GM21619 (cell line): Measurements from ENCODE around the gene EIF2B2.
A peak's percentile ranks its signal among the peaks of the same experiment; 100 is the strongest.

Source experiments
- ATAC-seq: cut with Tn5 transposase; IDR thresholded peaks from one replicate; pipeline ENCODE4 v1.9.1; 2021; ENCODE audit not compliant: unreplicated experiment

The EIF2B2 gene

DNA sequence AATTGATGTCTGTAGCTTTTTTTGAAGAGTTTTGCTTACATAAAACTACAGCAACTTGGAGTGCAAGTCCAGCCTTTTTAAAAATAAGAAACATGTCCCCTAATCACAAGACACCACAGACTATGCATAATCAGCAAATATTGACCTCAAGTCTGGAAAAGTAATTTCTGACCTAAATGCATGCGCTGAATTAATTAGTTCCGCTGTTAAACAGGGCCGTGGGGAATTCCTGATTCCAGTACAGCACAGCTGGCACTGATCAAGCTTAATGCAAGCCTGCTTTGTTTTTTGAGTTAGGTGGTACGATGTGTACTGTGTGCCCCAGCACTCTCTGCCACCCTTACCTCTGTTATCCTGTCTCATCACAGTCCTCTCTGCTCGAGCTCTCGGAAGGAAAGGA is 39.3 kb downstream of the EIF2B2 start:
- no peak for ATAC-seq

DNA sequence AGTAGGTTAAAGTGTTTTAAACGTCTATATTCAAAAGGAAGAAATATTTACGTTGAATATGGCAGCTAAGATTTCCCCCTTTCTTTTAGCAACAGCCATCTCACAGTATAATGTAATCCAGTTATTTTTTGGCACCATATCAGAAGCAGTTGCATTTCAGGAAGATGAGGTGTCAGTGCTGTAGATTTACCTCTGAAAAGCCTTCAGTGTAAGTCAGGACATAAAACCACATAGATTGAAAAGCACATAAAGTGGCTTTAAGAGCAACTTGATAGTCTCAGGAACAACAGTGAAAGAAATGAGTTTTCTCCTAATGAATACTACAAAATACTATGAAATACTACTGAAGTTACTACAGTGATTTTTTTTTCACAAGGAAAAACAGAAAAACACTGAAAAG is 41.6 kb downstream of the EIF2B2 start:
- no peak for ATAC-seq

DNA sequence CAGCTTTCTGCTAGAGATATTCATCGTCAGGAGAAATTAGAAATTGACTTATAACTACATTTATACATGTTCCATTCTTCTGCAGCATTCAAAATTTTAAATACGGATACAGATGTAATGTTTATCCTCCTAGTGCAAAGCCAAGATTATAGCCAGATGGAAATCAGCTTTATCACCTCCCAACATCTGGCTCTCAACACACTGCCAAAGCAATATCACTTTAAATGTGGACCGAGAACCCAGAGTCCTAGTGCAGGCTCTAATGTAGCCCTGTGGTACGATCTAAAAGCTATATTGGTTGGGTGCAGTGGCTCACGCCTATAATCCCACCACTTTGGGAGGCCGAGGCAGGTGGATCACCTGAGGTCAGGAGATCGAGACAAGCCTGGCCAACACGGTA is 42.0 kb downstream of the EIF2B2 start:
- no peak for ATAC-seq

DNA sequence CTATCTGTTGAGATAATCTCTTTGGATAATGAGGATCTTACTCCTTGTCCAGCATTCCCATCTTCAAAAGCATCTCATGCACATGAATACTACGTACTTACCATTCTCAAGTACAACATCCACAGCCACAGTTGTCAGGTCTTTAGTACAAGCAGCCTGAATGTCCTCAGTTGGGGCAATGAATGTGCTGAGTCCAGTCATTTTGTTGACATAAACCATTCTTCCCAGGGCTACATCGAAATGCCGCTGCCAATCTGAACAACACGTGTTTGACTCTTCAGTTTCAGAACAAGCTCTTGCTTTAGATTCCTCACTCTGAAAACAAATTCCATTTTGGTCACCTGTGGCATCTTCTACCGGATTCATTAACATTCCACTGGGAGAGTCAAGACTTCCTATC is 43.6 kb downstream of the EIF2B2 start:
- ATAC-seq: no peak

DNA sequence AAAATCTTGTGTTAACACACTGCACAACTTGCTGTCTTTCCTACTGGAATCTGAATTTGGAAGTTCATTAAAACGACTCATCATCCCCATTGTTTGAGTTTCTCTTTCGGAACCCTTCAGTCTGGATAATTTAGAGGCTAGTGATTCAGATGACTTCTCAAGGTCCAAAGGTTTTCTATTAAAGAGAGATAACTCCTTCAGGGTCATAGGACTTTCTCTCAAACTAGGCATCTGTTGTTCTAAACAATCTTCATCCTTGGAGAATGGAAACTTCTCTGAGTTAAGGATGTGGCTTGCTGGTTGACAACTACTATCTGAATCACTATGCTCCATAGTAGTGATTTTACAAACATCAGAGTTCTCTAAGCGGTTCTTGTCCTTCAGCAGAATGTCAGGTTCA is 44.2 kb downstream of the EIF2B2 start:
- no peak for ATAC-seq

DNA sequence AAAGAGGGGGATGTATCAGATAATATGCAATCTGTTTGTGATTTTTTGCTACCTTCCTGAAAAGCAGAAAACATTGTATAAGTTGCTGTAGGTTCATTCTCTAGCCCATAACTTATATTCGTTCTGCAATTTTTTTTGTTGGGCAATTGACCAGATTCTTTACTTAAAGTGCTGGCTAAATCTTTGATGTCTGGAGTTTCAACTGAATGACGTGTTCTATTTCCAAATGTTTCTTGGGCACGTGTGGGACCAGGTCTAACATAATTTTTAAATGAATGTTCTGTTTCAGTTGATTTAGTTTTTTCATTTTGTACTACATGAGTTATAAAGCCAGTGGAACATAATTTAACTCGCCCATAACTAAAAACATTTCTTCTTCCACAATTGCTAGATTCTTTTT is 44.8 kb downstream of the EIF2B2 start:
- no peak for ATAC-seq

DNA sequence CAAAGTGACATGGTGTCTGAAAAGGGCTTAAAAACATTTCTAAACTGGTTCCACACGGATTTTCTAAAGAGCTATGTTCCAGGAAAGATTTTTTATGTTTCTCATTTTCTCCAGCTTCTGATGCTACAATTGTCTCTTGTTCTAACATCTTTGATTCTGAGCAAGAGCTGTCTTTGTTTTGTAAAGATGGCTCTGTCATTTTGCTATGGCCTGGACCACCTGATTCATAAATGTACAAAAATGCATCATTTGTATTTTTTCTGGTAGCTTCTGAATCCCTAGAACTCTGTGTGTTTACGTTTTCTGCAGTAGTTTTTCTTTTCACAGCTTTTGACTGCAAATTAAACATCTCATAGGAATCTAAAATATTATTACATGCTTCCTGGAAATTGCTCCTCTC is 45.4 kb downstream of the EIF2B2 start:
- ATAC-seq: no peak

DNA sequence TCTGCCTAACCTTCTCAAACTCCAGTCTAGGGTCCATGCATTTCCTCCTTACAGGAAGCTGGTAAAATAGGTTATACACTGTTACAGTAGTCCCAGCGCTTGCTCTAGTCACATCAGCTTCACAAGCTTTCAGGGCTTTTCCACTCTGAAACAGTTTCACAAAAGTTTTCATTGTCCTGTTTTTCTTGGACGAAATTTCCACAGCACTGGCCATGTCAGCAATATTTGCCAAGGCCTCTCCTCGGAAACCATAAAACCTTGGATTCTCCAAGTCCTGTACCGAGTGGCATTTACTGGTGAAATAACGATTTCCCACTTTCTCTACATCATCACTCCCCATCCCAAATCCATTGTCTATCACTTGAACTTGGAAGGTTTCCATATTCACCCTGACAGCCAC is 46.4 kb downstream of the EIF2B2 start:
- ATAC-seq: no peak

DNA sequence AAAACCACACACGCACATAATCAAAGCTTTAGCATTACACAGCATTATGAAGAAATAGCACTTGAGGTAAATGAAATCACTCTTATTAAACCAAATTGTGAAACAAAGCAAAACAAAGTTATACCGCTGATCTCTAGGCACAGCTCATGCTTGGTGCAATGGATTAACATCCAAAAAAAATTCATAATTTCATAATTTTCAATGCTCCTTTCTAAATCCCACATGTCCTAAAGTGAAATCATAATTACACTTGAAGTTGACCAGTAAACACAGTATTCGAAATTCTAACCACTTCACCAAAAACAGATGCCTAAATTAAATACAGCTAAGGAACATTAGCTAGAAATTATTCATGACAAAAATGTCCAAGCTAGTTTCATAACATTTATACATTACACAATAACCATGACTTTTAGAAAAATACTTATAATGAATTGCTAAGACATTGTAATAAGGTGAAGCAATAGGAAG is 47.0 kb downstream of the EIF2B2 start:
- no peak for ATAC-seq

DNA sequence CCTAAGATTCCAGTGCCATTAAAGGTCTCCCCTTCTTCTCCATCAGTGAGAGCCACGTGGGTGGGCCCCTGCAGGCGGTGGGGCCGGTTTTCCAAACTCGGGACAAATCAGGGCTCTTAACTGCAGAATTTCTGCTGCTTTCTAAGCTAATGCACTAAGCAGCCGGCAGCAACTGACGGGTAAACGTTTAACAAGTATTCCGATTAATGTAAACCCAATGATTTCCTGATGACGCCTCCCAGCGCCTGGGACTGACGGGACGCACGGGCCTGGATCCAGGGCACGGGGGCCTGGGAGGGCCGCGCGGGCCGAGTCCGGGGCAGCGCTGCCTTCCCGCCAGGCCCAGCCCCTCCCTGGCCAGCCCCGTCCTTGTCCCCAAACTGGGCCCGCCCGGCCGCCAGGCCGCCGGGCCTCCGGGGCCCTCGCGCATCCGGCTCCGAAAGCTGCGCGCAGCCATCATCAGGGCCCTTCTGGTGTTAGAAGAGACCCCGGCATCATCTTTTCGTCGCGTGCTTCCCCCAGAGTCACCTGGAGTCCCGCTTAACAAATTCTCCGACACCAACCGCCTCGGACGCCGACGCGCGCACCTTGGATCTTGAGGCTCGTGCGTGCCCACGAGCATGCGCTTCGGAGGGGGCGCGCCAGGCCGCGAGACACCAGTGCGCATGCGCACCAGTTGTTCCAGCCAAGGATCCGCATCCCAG is 48.3 kb downstream of the EIF2B2 start, which contains the start of gene MLH3:
TSS of gene MLH3 (minus strand) at position 616 of the 704 bp plus-strand sequence. CDS start 1,812 bp downstream, outside the sequence.
- ATAC-seq: peak; percentile 70

DNA sequence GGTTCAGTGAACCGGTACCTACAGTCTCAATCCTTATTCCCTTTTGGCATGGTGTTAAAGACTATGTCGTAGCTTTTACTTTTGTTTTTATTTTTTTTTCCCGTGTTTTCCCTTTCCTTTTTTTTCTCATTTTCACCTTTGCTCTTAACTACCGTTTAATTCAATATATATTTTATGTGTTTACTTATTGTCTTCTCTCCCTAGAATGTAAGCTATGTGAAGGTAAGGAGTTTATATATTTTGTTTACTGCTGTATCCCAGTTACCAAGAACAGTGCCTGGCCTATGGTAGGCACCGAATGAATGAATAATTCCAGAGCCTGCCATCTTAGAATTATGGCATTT is 48.8 kb downstream of the EIF2B2 start:
- no peak for ATAC-seq

DNA sequence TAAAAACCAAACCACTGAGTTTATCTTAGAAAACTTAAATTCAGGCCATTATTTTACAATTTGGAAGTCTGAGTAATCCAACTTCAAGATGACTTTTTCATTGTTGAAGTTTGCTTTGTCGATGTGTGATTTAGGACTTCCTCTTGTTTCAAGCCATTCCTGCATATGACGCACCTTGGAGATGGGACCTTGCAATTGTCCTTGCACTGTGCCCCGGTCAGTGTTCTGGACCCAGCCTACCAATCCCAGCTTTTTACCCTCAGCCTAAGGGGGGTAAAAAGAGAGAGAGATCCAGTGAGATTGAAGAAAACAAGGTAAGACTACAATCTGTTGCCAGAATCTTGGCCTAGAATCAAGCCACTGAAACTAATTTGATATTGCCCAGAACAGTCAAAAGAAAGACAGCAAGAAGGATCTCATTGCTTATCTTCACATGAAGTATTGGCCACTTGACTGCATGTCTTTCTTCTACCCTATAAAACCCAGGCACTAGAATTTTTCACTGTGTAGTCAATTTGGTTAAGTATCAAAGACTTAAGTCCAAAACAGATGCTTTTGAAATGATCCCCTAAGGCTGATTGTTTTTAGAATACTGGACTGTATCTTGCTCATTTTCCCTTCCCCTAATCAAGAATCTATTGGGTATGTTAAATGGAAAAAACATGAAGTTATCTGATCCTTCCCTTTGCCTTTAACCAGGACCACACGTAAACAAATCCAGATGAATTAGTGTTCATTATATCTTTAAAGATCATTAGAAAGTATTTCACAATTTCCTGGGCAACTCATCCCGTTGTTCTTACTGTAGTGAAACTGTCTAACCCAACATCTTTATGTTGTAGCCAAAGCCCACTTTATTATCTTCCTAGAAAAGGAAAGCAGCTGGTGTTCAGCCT is 50.9 kb downstream of the EIF2B2 start:
- no peak for ATAC-seq

DNA sequence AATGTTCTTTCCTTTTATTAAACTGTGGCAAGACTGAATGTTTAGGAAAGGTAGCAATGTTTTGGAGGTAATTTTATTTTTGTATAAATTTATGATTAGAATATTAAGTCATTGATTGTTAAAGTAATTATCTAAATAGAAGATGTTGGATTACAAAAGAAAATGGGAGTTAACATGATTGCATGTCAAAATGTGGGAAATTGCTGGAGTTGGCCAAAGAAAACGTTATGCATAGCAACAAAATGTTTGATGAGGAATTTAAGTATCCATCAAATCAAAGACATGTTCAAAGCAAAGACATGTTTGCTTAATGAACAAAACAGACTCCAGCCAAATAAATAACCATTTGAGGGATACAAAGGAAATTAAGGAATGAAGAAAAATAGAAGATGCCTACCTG is 51.7 kb downstream of the EIF2B2 start:
- ATAC-seq: no peak

DNA sequence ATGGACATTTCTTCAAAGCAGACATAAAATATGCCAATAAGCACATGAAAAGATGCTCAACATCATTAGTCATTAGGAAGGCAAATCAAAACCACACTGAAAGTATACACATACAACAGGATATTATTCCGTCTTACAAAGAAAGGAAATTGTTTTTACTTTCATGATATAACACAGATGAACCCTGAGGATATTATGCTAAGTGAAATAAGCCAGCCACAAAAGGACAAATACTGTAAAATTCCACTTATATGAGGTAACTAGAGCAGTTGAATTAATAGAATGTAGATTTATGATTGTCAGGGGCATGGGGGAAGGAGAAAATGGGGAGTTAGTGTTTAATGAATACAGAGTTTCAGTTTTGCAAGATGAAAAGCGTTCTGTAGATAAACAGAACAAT is 56.9 kb downstream of the EIF2B2 start:
- ATAC-seq: no peak

DNA sequence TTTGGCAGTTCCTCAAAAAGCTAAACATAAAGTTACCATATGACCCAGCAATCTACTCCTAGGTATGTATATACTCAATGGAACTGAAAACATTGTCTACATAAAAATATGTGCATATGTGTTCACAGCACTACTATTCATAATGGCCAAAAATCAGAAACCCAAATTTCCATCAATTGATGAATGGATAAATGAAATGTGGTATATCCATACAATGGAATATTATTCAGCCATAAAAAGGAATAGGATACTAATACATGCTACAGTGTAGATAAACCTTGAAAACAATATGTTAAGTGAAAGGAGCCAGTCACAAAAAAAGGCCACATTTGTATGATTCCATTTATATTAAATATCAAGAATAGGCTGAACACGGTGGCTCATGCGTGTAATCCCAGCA is 57.7 kb downstream of the EIF2B2 start:
- ATAC-seq: no peak
